ENCODE data around the gene OCA2.

- TF ChIP-seq POLR2A (IDR thresholded peaks at IDR 0.05), result no peak
- no peak for TF ChIP-seq CTCF (IDR thresholded peaks at IDR 0.05)
These were observed 142.8 kb downstream of the OCA2 start for GRCh38 chr15:27956285-27956684.
